HepG2 (cell line): ENCODE results near the gene HNRNPH2. TPM values are rescaled to one million over a fixed set of nuclear protein-coding genes. Genes with fewer than 3 reads are reported as not detected.

Source experiments
- ATAC-seq: fragments of 200-7000 bp; cut with Tn5 transposase; 3 replicates; pipeline ENCODE4 v1.9.1; 2020; ENCODE audit warnings: mild to moderate bottlenecking, moderate library complexity
- BruUV-seq: library from RNA; stranded (reverse); fragments of 400-500 nt; replicated peaks from 2 replicates; lab custom pipeline; 2021; lab: Mats Ljungman, UMichigan
- CTCF ChIA-PET: fragments of 300-600 bp; formaldehyde crosslinking; extraction: SDS; loops from one replicate; lab custom pipeline; 2021; ENCODE audit warnings: low total read pairs, inconsistent platforms, low intra/inter-chr PET ratio; lab: Yijun Ruan, JAX
- POLR2A ChIA-PET: fragments of 350-600 bp; sonication (Branson Sonifier 250); formaldehyde crosslinking; loops from one replicate; lab custom pipeline; 2020; ENCODE audit warnings: antibody characterized with exemption, inconsistent platforms; lab: Yijun Ruan, JAX
- DNase-seq: peaks from one replicate; pipeline ENCODE4 v3.0.0-alpha.2; 2015; ENCODE audit warnings: low spot score
- FAIRE-seq: peaks from 3 replicates; lab custom pipeline; 2011; peaks lifted over from hg19 to GRCh38; lab: Jason Lieb, UNC
- H2AFZ ChIP-seq: one replicate; pipeline ENCODE4 v1.6.1; 2011; ENCODE audit warnings: low read length, inconsistent platforms
- H3K27ac ChIP-seq: fragments of 300-600 bp; 3 replicates; pipeline ENCODE4 v1.8.0; 2011; ENCODE audit warnings: mixed run types, mild to moderate bottlenecking, mixed read lengths, low read length, inconsistent platforms; ENCODE audit not compliant: insufficient read depth; ENCODE audit errors: extremely low read length
- H3K27me3 ChIP-seq, 2 experiments: fragments of 200-600 bp in 1 of 2; 2 replicates in 1 of 2; 3 replicates in 1 of 2; pipeline versions ENCODE4 v1.6.0 to v1.8.0; 2011; ENCODE audit warnings: low read length in 2 of 2, mild to moderate bottlenecking in 2 of 2, moderate library complexity in 2 of 2, inconsistent platforms in 1 of 2; ENCODE audit not compliant: insufficient read depth in 2 of 2, control insufficient read depth in 1 of 2
- H3K36me3 ChIP-seq, 2 experiments: fragments of 200-600 bp in 1 of 2; replicated peaks in 1 of 2; 2 replicates in 1 of 2; 3 replicates in 1 of 2; pipeline versions ENCODE4 v1.5.1 to v1.8.0; 2011; ENCODE audit warnings: low read length in 2 of 2, inconsistent platforms in 1 of 2; ENCODE audit not compliant: insufficient read depth in 2 of 2, control insufficient read depth in 1 of 2
- H3K4me1 ChIP-seq: 2 replicates; pipeline ENCODE4 v1.5.1; 2012; ENCODE audit warnings: low read length, inconsistent platforms; ENCODE audit not compliant: insufficient read depth
- H3K4me2 ChIP-seq: 2 replicates; pipeline ENCODE4 v1.6.0; 2011; ENCODE audit warnings: low read depth, low read length, inconsistent platforms
- H3K4me3 ChIP-seq, 3 experiments: fragments of 200-600 bp in 1 of 3; sonication (generic), shearing (Covaris generic) in 1 of 3; replicated peaks in 1 of 3; 2 replicates each; pipeline ENCODE4 v1.5.1; 2011 to 2016; ENCODE audit warnings: low read length in 3 of 3, inconsistent platforms in 2 of 3, low read depth in 2 of 3, mild to moderate bottlenecking in 2 of 3, control low read depth in 1 of 3, mixed read lengths in 1 of 3; ENCODE audit not compliant: insufficient read depth in 1 of 3
- H3K79me2 ChIP-seq: one replicate; pipeline ENCODE4 v1.6.1; 2011; ENCODE audit warnings: low read length, inconsistent platforms; ENCODE audit not compliant: insufficient read depth
- H3K9ac ChIP-seq: 2 replicates; pipeline ENCODE4 v1.6.0; 2011; ENCODE audit warnings: mild to moderate bottlenecking, low read depth, low read length, inconsistent platforms; ENCODE audit not compliant: insufficient read depth
- H3K9me3 ChIP-seq: 2 replicates; pipeline ENCODE4 v1.5.1; 2012; ENCODE audit warnings: mild to moderate bottlenecking, low read length
- H4K20me1 ChIP-seq: 2 replicates; pipeline ENCODE4 v1.6.0; 2011; ENCODE audit warnings: inconsistent platforms, mild to moderate bottlenecking, low read length, moderate library complexity; ENCODE audit not compliant: insufficient read depth
- CEBPG ChIP-seq: IDR thresholded peaks from 2 replicates; pipeline ENCODE4 v1.6.1; 2016
- GPN1 ChIP-seq: sonication (generic); formaldehyde crosslinking; IDR thresholded peaks from 2 replicates; pipeline ENCODE4 v1.5.1; 2020; ENCODE audit warnings: missing genetic modification reagents, borderline replicate concordance
- GTF3A ChIP-seq: sonication (generic); formaldehyde crosslinking; conservative IDR thresholded peaks from 2 replicates; pipeline ENCODE4 v1.4.0; 2020; ENCODE audit warnings: mild to moderate bottlenecking, missing genetic modification reagents
- NR1H2 ChIP-seq: sonication (generic); formaldehyde crosslinking; IDR thresholded peaks from 2 replicates; pipeline ENCODE4 v1.8.1; 2022; ENCODE audit warnings: low read depth, missing genetic modification reagents, borderline replicate concordance
- NR2C2 ChIP-seq: sonication (generic); formaldehyde crosslinking; IDR thresholded peaks from 2 replicates; pipeline ENCODE4 v1.4.0; 2020; ENCODE audit warnings: missing genetic modification reagents, mild to moderate bottlenecking, moderate library complexity, borderline replicate concordance
- SNAI1 ChIP-seq: sonication (generic); formaldehyde crosslinking; IDR thresholded peaks from 2 replicates; pipeline ENCODE4 v1.5.0; 2020; ENCODE audit warnings: mild to moderate bottlenecking, missing genetic modification reagents, borderline replicate concordance
- TEAD3 ChIP-seq: optimal IDR thresholded peaks from 2 replicates; pipeline ENCODE3; 2016; ENCODE audit warnings: borderline replicate concordance
- ZNF546 ChIP-seq: sonication (generic); formaldehyde crosslinking; conservative IDR thresholded peaks from 2 replicates; pipeline ENCODE4 v1.8.1; 2023; ENCODE audit warnings: mild to moderate bottlenecking, missing genetic modification reagents
- ZNF780A ChIP-seq: sonication (generic); formaldehyde crosslinking; IDR thresholded peaks from 2 replicates; pipeline ENCODE4 v1.8.0; 2022; ENCODE audit warnings: mild to moderate bottlenecking, missing genetic modification reagents, moderate library complexity
- WGBS: methylation state at CpG from one replicate; pipeline ENCODE4 v1.1.6; 2017; ENCODE audit warnings: low lambda C conversion rate; 5-methylcytosine and 5-hydroxymethylcytosine counted together
- in situ Hi-C: cut with HindIII; loops from 2 replicates; pipeline ENCODE4 v1.10.0; 2017; ENCODE audit warnings: low pct_unique_long_range_greater_than_20kb; ENCODE audit not compliant: extremely low pct_ligation_motif_present
- intact Hi-C: fragments of 100-400 bp; cut with micrococcal nuclease; formaldehyde crosslinking; loops from one replicate; pipeline ENCODE4 v1.10.0; 2022; ENCODE audit not compliant: unreplicated experiment
- polyA plus RNA-seq, 8 experiments: library from polyadenylated mRNA; depleted of rRNA in 3 of 8; stranded (reverse) in 7 of 8; unstranded in 1 of 8; fragments of >200 nt; fragmentation: Illumina TruSeq in 4 of 8; extraction: Trizol in 4 of 8; gene quantifications; 2 replicates each; pipeline versions ENCODE4 v1.2.1 to v1.2.3, GENCODE V29; 2011 to 2016; ENCODE audit warnings: low read depth in 4 of 8, missing spikeins in 1 of 8, mixed read lengths in 1 of 8; ENCODE audit not compliant: insufficient read depth in 1 of 8
- total RNA-seq, 5 experiments: library from RNA; depleted of rRNA; stranded (reverse); fragments of >200 nt; fragmentation: Illumina TruSeq; extraction: Trizol; gene quantifications; 2 replicates each; pipeline ENCODE4 v1.2.3, GENCODE V29; 2016; ENCODE audit warnings: low read depth in 1 of 5

Gene HNRNPH2
- total and polyA plus RNA-seq, 2 of the 13 experiments (the other 11 are each of a cell fraction or from before 2014, with no cell fraction given), result 23.8 to 56.9 TPM

DNA sequence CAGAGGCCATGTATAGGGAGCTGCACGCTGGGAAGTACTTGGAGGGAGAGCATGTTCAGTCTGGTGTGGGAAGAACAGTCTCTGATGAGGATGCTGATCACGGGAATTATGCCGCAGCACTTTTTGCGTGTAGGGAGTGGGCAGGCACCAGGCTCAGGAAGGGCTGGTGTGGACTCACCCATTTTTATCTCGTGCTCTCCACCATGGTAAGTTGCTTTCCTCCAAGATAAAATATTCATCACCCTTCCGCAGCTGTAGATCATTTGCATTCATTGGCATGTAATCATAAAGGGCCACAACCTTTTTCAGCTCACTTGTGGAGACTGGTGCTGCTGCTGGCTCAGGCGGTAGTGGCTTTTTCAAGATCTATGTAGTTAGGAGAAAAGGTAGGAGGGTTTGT, 47.6 kb upstream of the HNRNPH2 start:
- no peaks in the 10 kb centered on the region for H3K9me3 ChIP-seq
- H3K4me3 ChIP-seq, result no peak overlapping the region
- intact Hi-C loops, result no loop called here
- H3K36me3 ChIP-seq, result no peaks in the 10 kb centered on the region
- no TSS peak for BruUV-seq
- H3K27me3 ChIP-seq, result no peaks in the 10 kb centered on the region
- no peak overlapping the region for H3K9ac ChIP-seq
- ATAC-seq, result no peak
- no peaks in the 10 kb centered on the region for H4K20me1 ChIP-seq
- no peaks in the 10 kb centered on the region for H3K79me2 ChIP-seq
- H3K27ac ChIP-seq, result no peak overlapping the region
- in situ Hi-C loops, result no loop called here
- FAIRE-seq, result no peak
- no peak overlapping the region for H3K4me2 ChIP-seq
- TF ChIP-seq NR2C2 (CRISPR knock-in tag) (no peak), CEBPG (CRISPR knock-in tag) (no peak), ZNF780A (CRISPR knock-in tag) (no peak), TEAD3 (no peak)
- WGBS, result 100% methylated on average over 1 of the region's 7 CpGs
- POLR2A ChIA-PET, result no interaction called here
- CTCF ChIA-PET, result no interaction called here
- no peaks in the 10 kb centered on the region for H3K4me1 ChIP-seq
- DNase-seq, result no peak
- H2AFZ ChIP-seq, result no peak overlapping the region

DNA sequence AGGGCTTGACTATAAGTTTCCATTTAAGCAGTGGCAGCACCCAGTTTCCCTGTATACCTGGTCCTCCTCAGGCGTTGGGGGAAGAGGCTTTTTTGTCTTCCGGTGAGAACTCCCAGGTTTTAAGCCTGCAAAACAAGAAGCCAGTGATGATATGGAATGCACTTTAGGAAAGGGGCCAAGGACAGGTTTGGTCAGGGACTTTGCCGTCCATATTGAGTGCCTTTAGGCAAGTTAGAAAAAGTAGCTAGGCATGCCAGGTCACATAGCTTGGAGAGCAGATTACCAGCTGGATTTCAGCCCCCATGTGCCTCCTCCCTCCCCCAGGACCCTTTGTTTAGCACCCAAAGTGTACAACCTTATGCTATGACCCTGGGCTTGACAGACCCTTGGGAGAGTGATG, 45.9 kb upstream of the HNRNPH2 start:
- H3K79me2 ChIP-seq, result no peaks in the 10 kb centered on the region

More for the DNA sequence above, 45.9 kb upstream of the HNRNPH2 start:
- in situ Hi-C loops (no loop called here), intact Hi-C loops (no loop called here)
- Histone ChIP-seq H3K4me1 (no peaks in the 10 kb centered on the region), H3K9me3 (no peaks in the 10 kb centered on the region), H2AFZ (no peak overlapping the region), H3K4me2 (no peak overlapping the region), H3K27me3 (no peaks in the 10 kb centered on the region), H3K4me3 (no peak overlapping the region), H3K9ac (no peak overlapping the region), H3K36me3 (no peaks in the 10 kb centered on the region), H4K20me1 (no peaks in the 10 kb centered on the region), H3K27ac (no peak overlapping the region)
- TF ChIP-seq GPN1 (no peak), GTF3A (CRISPR knock-in tag) (no peak), ZNF546 (CRISPR knock-in tag) (no peak), NR1H2 (CRISPR knock-in tag) (no peak), SNAI1 (CRISPR knock-in tag) (no peak)
- BruUV-seq, result no TSS peak
- ATAC-seq, result no peak
- POLR2A ChIA-PET, result no interaction called here
- CTCF ChIA-PET, result no interaction called here
- WGBS, result 100% methylated on average over 1 of the region's 3 CpGs
- FAIRE-seq, result no peak
- no peak for DNase-seq
